Kidney (tissue), 22 donors: ENCODE measurements around the gene ZBBX. TPM values are rescaled to one million over a fixed set of nuclear protein-coding genes. Genes with fewer than 3 reads are reported as not detected.
"Not testable (repeated sequence)": the region's sequence is repeated elsewhere in the genome, so short reads cannot be mapped to it uniquely, and the experiment has no call there.

Experiments
- DNase-seq, 5 donors: peaks; one replicate each; pipeline ENCODE4 v3.0.0-alpha.2; 2013 to 2020
- FAIRE-seq: peaks from 2 replicates; lab custom pipeline; 2012; peaks lifted over from hg19 to GRCh38; lab: Jason Lieb, UNC
- H3K27ac ChIP-seq, 2 donors: one replicate each; pipeline ENCODE4 v1.7.0; 2013; ENCODE audit warnings: low read depth in 2 of 2, low read length in 2 of 2, inconsistent platforms in 1 of 2
- H3K27me3 ChIP-seq: one replicate; pipeline ENCODE4 v1.7.1; 2013; ENCODE audit warnings: low read length, inconsistent platforms; ENCODE audit not compliant: control insufficient read depth, insufficient read depth
- H3K36me3 ChIP-seq, 3 donors: one replicate each; pipeline versions ENCODE4 v1.7.0 to v1.7.1; 2013; ENCODE audit warnings: low read length in 3 of 3, control low read depth in 1 of 3, inconsistent platforms in 1 of 3; ENCODE audit not compliant: insufficient read depth in 3 of 3, control insufficient read depth in 2 of 3
- H3K4me1 ChIP-seq, 3 donors: one replicate each; pipeline versions ENCODE4 v1.7.0 to v1.7.1; 2013; ENCODE audit warnings: low read length in 3 of 3, inconsistent platforms in 1 of 3, low read depth in 1 of 3; ENCODE audit not compliant: control insufficient read depth in 2 of 3, insufficient read depth in 2 of 3
- H3K4me3 ChIP-seq, 3 donors: one replicate each; pipeline versions ENCODE4 v1.7.0 to v1.8.1; 2013; ENCODE audit warnings: low read length in 3 of 3, control low read depth in 1 of 3, inconsistent platforms in 1 of 3
- H3K9ac ChIP-seq, 3 donors: one replicate each; pipeline versions ENCODE4 v1.7.0 to v1.7.1; 2013; ENCODE audit warnings: low read length in 3 of 3, control low read depth in 1 of 3, inconsistent platforms in 1 of 3
- H3K9me3 ChIP-seq, 3 donors: one replicate each; pipeline versions ENCODE4 v1.7.0 to v1.7.1; 2013; ENCODE audit warnings: low read length in 3 of 3, control low read depth in 1 of 3, inconsistent platforms in 1 of 3; ENCODE audit not compliant: control insufficient read depth in 2 of 3, insufficient read depth in 1 of 3
- CTCF ChIP-seq: IDR thresholded peaks from 3 replicates; pipeline ENCODE4 v1.5.1; 2012; ENCODE audit warnings: mild to moderate bottlenecking, moderate library complexity, borderline replicate concordance; ENCODE audit not compliant: insufficient read depth; ENCODE audit errors: extremely low read depth
- intact Hi-C: fragments of 100-400 bp; cut with DNase I; formaldehyde crosslinking; loops from one replicate; pipeline ENCODE4 v1.11.1; 2022
- long read RNA-seq, 10 donors: library from polyadenylated mRNA in 1 of 10; unstranded in 1 of 10; transcript quantifications; one replicate each; pipeline ENCODE4 v2.0.0 and lab custom pipeline, GENCODE V29; 2021 to 2026
- polyA plus RNA-seq: library from polyadenylated mRNA; stranded (reverse); fragments of 350-450 nt; fragmentation: Illumina TruSeq; extraction: RNeasy Lipid Tissue Mini Kit (QIAGEN cat#74804); gene quantifications from one replicate; pipeline ENCODE4 v1.2.3, GENCODE V29; 2014; ENCODE audit warnings: low read depth, low replicate concordance; ENCODE audit not compliant: insufficient read depth
- total RNA-seq: library from RNA; stranded (reverse); fragmentation: NEBNext Ultra II Directional; extraction: Animal tissue kit (Norgen Biotek cat#: 25700); gene quantifications from one replicate; pipeline ENCODE4 v1.2.1, GENCODE V29; 2021
- donor health status: control.
- donor health status: control.
- donor health status: control.
- donor health status: control.
- donor health status: control.
- donor health status: DM: yes; HTN: yes; CAD: no.
- donor health status: Normal renal cell carcinoma (clear cell type).

The ZBBX gene
- total RNA-seq = 1.2 TPM
- polyA plus RNA-seq = 0.73 TPM
- long read RNA-seq, donor 1 = 0 reads
- long read RNA-seq, donor 2 = 0 reads
- long read RNA-seq, donor 3, partial matches to known transcripts = 0 of 1 reads
- long read RNA-seq, donor 3, other reads (novel, unspliced or antisense) = 0 of 1 reads
- long read RNA-seq, donor 4 = 0 reads
- long read RNA-seq, donor 5 = 0 reads
- long read RNA-seq, donor 6 = 0 reads
- long read RNA-seq, donor 7, partial matches to known transcripts = 0 of 2 reads
- long read RNA-seq, donor 7, other reads (novel, unspliced or antisense) = 2 of 2 reads
- long read RNA-seq, donor 8 = 0 reads
- long read RNA-seq, donor 9 = 0 reads
- long read RNA-seq, donor 10 = 0 reads

GRCh38 chr3:167380004-167380689 lies at the start of gene ZBBX:
TSS of gene ZBBX (minus strand) at chr3:167380297. CDS start at chr3:167372901, 7,396 bp downstream.
- peak; percentile 89 to 96 (median 96) for DNase-seq
- Histone ChIP-seq H3K27ac (no peak within 1 kb of the TSS), H3K4me3 (peak within 1 kb of the TSS; percentile 58 to 69 (median 61)), H3K27me3 (no peaks in the 10 kb centered on the region), H3K4me1 (no peaks in the 10 kb centered on the region), H3K9me3 (no peaks in the 10 kb centered on the region), H3K9ac (peak within 1 kb of the TSS in 1 of 3 donors; percentile 31), H3K36me3 (no peaks in the 10 kb centered on the region)
- intact Hi-C loops = no loop called here
- no peak for FAIRE-seq
- TF ChIP-seq CTCF = peak; percentile 92

- H3K9ac ChIP-seq, FAIRE-seq, DNase-seq, H3K9me3 ChIP-seq, intact Hi-C loops, H3K27me3 ChIP-seq, H3K36me3 ChIP-seq, H3K4me1 ChIP-seq, H3K4me3 ChIP-seq, H3K27ac ChIP-seq: not testable (repeated sequence)
These were observed 46.9 kb upstream of the ZBBX start for GRCh38 chr3:167426962-167427361.

GRCh38 chr3:167422396-167422795 lies 42.3 kb upstream of the ZBBX start:
- H3K27me3 ChIP-seq, H3K4me1 ChIP-seq, intact Hi-C loops, DNase-seq, H3K27ac ChIP-seq, H3K36me3 ChIP-seq, H3K4me3 ChIP-seq, H3K9me3 ChIP-seq, H3K9ac ChIP-seq, FAIRE-seq: not testable (repeated sequence)

GRCh38 chr3:167409611-167410010 lies 29.5 kb upstream of the ZBBX start:
- H3K27ac ChIP-seq = no peak overlapping the region
- DNase-seq = peak in 1 of 5 donors; percentile 43
- intact Hi-C loops = no loop called here
- H3K9me3 ChIP-seq = no peaks in the 10 kb centered on the region
- H3K36me3 ChIP-seq = no peaks in the 10 kb centered on the region
- no peak for TF ChIP-seq CTCF
- no peak overlapping the region for H3K4me3 ChIP-seq
- H3K9ac ChIP-seq = no peak overlapping the region
- no peaks in the 10 kb centered on the region for H3K27me3 ChIP-seq
- FAIRE-seq = no peak
- no peaks in the 10 kb centered on the region for H3K4me1 ChIP-seq
